ENCODE data around the gene DENND1A. TPM values are rescaled to one million over a fixed set of nuclear protein-coding genes. Genes with fewer than 3 reads are reported as not detected.

The DENND1A gene
- total RNA-seq, 1 donor from 2014 or later = 25.2 TPM

GRCh38 chr9:123348317-123348992 lies 581.5 kb downstream of the DENND1A start:
- ChIA-PET POLR2A (interaction anchor here (1.7 to 3.0 kb wide), 2 partner anchors 9 to 80 kb away, joined by 9 to 25 read pairs; partner anchors contain the start of gene STRBP), CTCF (interaction anchor here (1.2 to 3.8 kb wide), 15 partner anchors 9 to 358 kb away, joined by 3 to 118 read pairs (median 12); partner anchors contain the start of gene STRBP)
- Mint-ChIP-seq H3K36me3 (ENCODE audit: low read depth) (no peaks in the 10 kb centered on the region), H3K27ac (no peak overlapping the region), H3K4me3 (no peak overlapping the region), H3K9me3 (no peaks in the 10 kb centered on the region), H3K4me1 (peaks cover 24% of the 10 kb centered on the region), H3K27me3 (no peaks in the 10 kb centered on the region)
- no peak for TF ChIP-seq CTCF (IDR thresholded peaks at IDR 0.05)
- no peak for DNase-seq
- intact Hi-C loops (cut with micrococcal nuclease) = loop anchor here (10.0 kb wide), 1 partner anchor 884 kb away; no protein-coding TSS in a partner anchor
- ATAC-seq (ENCODE audit: low read depth) = no peak

GRCh38 chr9:123347289-123348060 lies 582.5 kb downstream of the DENND1A start:
- CTCF ChIA-PET = interaction anchor here (1.3 to 3.8 kb wide), 3 partner anchors 79 to 265 kb away, joined by 3 to 118 read pairs (median 51); partner anchors contain the start of gene STRBP
- POLR2A ChIA-PET = interaction anchor here (3.0 kb wide), 1 partner anchor 8 kb away, joined by 25 read pairs; no protein-coding TSS in a partner anchor
- Mint-ChIP-seq H3K4me3 (no peak overlapping the region), H3K36me3 (ENCODE audit: low read depth) (no peaks in the 10 kb centered on the region), H3K27ac (no peak overlapping the region), H3K4me1 (peaks cover 34% of the 10 kb centered on the region), H3K9me3 (no peaks in the 10 kb centered on the region), H3K27me3 (no peaks in the 10 kb centered on the region)
- TF ChIP-seq CTCF (IDR thresholded peaks at IDR 0.05) = no peak
- no peak for DNase-seq
- ATAC-seq (ENCODE audit: low read depth) = no peak
- intact Hi-C loops (cut with micrococcal nuclease) = loop anchor here (10.0 kb wide), 1 partner anchor 883 kb away; no protein-coding TSS in a partner anchor

- no peak for TF ChIP-seq CTCF (IDR thresholded peaks at IDR 0.05)
- ATAC-seq (ENCODE audit: low read depth) = no peak
- H3K36me3 Mint-ChIP-seq (ENCODE audit: low read depth) = no peaks in the 10 kb centered on the region
- H3K4me3 Mint-ChIP-seq = no peak overlapping the region
- DNase-seq = no peak
- no peaks in the 10 kb centered on the region for H3K9me3 Mint-ChIP-seq
- intact Hi-C loops (cut with micrococcal nuclease) = loop anchor here (10.0 kb wide), 1 partner anchor 882 kb away; no protein-coding TSS in a partner anchor
- POLR2A ChIA-PET = no interaction called here
- H3K27me3 Mint-ChIP-seq = no peaks in the 10 kb centered on the region
- H3K4me1 Mint-ChIP-seq = peaks cover 41% of the 10 kb centered on the region
- H3K27ac Mint-ChIP-seq = no peak overlapping the region
- CTCF ChIA-PET = no interaction called here
Observed at GRCh38 chr9:123346826-123347225, 583.1 kb downstream of the DENND1A start.

- no peaks in the 10 kb centered on the region for H3K27me3 Mint-ChIP-seq
- no peak for TF ChIP-seq CTCF (IDR thresholded peaks at IDR 0.05)
- ChIA-PET POLR2A (interaction anchor here (1.2 to 13.0 kb wide), 2 partner anchors 25 to 258 kb away, joined by 3 to 304 read pairs; no protein-coding TSS in a partner anchor), CTCF (interaction anchor here (1.4 to 1.9 kb wide), 2 partner anchors 244 to 434 kb away, joined by 3 to 8 read pairs; partner anchors contain the start of gene ZBTB6)
- DNase-seq (no peak), ATAC-seq (ENCODE audit: low read depth) (no peak)
- no peaks in the 10 kb centered on the region for H3K36me3 Mint-ChIP-seq (ENCODE audit: low read depth)
- peak overlapping the region; percentile 96 for H3K27ac Mint-ChIP-seq
- H3K4me1 Mint-ChIP-seq = peaks cover 49% of the 10 kb centered on the region
- no peaks in the 10 kb centered on the region for H3K9me3 Mint-ChIP-seq
- H3K4me3 Mint-ChIP-seq = no peak overlapping the region
- intact Hi-C loops (cut with micrococcal nuclease) = loop anchor here (10.0 kb wide), 1 partner anchor 881 kb away; no protein-coding TSS in a partner anchor
Observed at GRCh38 chr9:123346026-123346425, 583.9 kb downstream of the DENND1A start.

All from activated B cell treated with CpG ODN at 0.5 μM for 24 hours (primary cell).